Heart right ventricle (tissue), 16 donors: Measurements from ENCODE around the gene OR10AG1. TPM values are rescaled to one million over a fixed set of nuclear protein-coding genes. Genes with fewer than 3 reads are reported as not detected.

Source experiments
- ATAC-seq, 8 donors: fragments of 200-7000 bp; cut with Tn5 transposase; one replicate each; pipeline ENCODE4 v1.9.1; 2020; ENCODE audit warnings: mild to moderate bottlenecking in 8 of 8, moderate library complexity in 8 of 8, moderate number of reproducible peaks in 1 of 8
- DNase-seq, 2 donors: peaks; one replicate each; pipeline ENCODE4 v3.0.0-alpha.2; 2020
- H3K27ac ChIP-seq, 10 donors: fragments of 200-600 bp; sonication (generic) in 2 of 10; one replicate each; pipeline versions ENCODE4 v1.5.0 to v1.8.0; 2020 to 2022; ENCODE audit warnings: mild to moderate bottlenecking in 3 of 10
- H3K27me3 ChIP-seq, 7 donors: fragments of 200-600 bp; one replicate each; pipeline ENCODE4 v1.8.0; 2021 to 2022; ENCODE audit warnings: mild to moderate bottlenecking in 2 of 7
- H3K36me3 ChIP-seq, 9 donors: fragments of 200-600 bp; sonication (generic) in 1 of 9; one replicate each; pipeline versions ENCODE4 v1.5.0 to v1.8.0; 2020 to 2022; ENCODE audit warnings: mild to moderate bottlenecking in 2 of 9
- H3K4me1 ChIP-seq, 9 donors: fragments of 200-600 bp; sonication (generic) in 1 of 9; one replicate each; pipeline versions ENCODE4 v1.5.0 to v1.8.0; 2020 to 2022; ENCODE audit warnings: mild to moderate bottlenecking in 4 of 9
- H3K4me3 ChIP-seq, 10 donors: fragments of 200-600 bp; sonication (generic) in 2 of 10; one replicate each; pipeline versions ENCODE4 v1.5.0 to v1.8.0; 2020 to 2022; ENCODE audit warnings: mild to moderate bottlenecking in 7 of 10, moderate library complexity in 2 of 10
- H3K9me3 ChIP-seq, 11 donors: fragments of 200-600 bp in 10 of 11; sonication (generic) in 2 of 11; one replicate each; pipeline versions ENCODE4 v1.5.0 to v1.8.0; 2013 to 2022; ENCODE audit warnings: mild to moderate bottlenecking in 2 of 11, control low read depth in 1 of 11, moderate library complexity in 1 of 11
- WGBS, 2 donors: extraction: QIAGEN DNeasy Blood & Tissue Kit; methylation state at CpG; one replicate each; pipeline ENCODE4 v1.1.7; 2013; ENCODE audit warnings: inconsistent platforms in 1 of 2; 5-methylcytosine and 5-hydroxymethylcytosine counted together
- intact Hi-C, 10 donors: fragments of 100-400 bp; cut with DNase I; formaldehyde crosslinking; loops; one replicate each; pipeline versions ENCODE4 v1.11.1 to v1.14.2; 2022
- polyA plus RNA-seq, 2 donors: library from polyadenylated mRNA; stranded (reverse); fragments of 200-250 nt; gene quantifications; one replicate each; pipeline ENCODE4 v1.2.3, GENCODE V29; 2013
- total RNA-seq, 10 donors: library from RNA; stranded (reverse); fragmentation: NEBNext Ultra II Directional in 3 of 10; extraction: Animal tissue kit (Norgen Biotek cat#: 25700) in 3 of 10; gene quantifications; one replicate each; pipeline versions ENCODE4 v1.2.1 to v1.2.4, GENCODE V29; 2021 to 2023
- TF ChIP-seq, protein P1 (sequence below), 9 donors: fragments of 200-600 bp; sonication (generic) in 2 of 9; IDR thresholded peaks; one replicate each; pipeline versions ENCODE4 v1.5.0 to v1.8.0; 2021 to 2022; ENCODE audit warnings: antibody characterized with exemption in 9 of 9, mild to moderate bottlenecking in 5 of 9, moderate library complexity in 1 of 9
- donor health status: Arrhythmogenic right ventricular cardiomyopathy.
- donor health status: ischemic (EF 13 %, LVEDD 7.1; RV severe dilation, severe dysfunction).
- donor health status: healthy with polysubstance abuse.
- donor health status: DM: no; HTN: yes; CAD: no.
- donor health status: DM: no; HTN: no; CAD: no.
- donor health status: ischemic (EF 25% LVEDD 6.9; RV normal size, moderate dysfunction).
- donor health status: ischemic (EF 25% LVEDD 5.7; RV mildly dilated, moderate dysfunction).
- donor health status: healthy.
- donor health status: DM: yes; HTN: yes; CAD: no.
- donor health status: Ischemic cardiomyopathy.
- donor health status: ischemic (EF 35%, LVEDD 5.7; RV mildly dilated, moderate dysfunction).
- donor health status: nonischemic (EF 11% LVEDD 7.7; RV severe dilation, severe dysfunction).
- donor health status: DM: yes; HTN: yes; CAD: no.
- donor health status: PGD.
- donor health status: ischemic (EF 29% LVEDD 5.4; RV normal size, mild dysfunction).
- donor health status: nonischemic (EF 23%, LVEDD 6.1; RV moderate dilation, normal function).

OR10AG1 gene
- total and polyA plus RNA-seq, 12 donors = not detected

DNA sequence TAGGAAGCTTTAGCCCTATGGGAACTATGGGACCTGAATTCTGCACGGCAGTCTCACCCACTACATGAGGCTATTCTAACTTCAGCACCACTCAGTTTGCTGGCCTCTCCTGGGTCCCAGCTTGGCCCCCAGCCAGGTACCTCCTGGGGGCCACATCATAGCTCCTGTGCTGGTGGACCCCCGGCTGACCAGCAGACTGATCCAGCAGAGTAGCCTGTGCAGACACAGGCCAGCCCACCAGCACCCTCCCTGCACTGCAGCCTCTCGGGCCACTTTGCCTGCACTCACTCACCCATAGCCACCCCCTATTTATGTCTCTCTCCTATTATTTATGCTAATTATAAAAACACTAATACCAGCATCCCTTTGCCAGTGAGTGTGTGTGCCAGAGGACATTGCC lies 1.2 kb upstream of the OR10AG1 start:
- WGBS, 2 donors = 85 to 93% methylated on average over 3 of the region's 3 CpGs
- H3K27ac ChIP-seq = no peak overlapping the region
- no peaks in the 10 kb centered on the region for H3K4me1 ChIP-seq
- H3K36me3 ChIP-seq = no peaks in the 10 kb centered on the region
- TF ChIP-seq, protein P1, sequence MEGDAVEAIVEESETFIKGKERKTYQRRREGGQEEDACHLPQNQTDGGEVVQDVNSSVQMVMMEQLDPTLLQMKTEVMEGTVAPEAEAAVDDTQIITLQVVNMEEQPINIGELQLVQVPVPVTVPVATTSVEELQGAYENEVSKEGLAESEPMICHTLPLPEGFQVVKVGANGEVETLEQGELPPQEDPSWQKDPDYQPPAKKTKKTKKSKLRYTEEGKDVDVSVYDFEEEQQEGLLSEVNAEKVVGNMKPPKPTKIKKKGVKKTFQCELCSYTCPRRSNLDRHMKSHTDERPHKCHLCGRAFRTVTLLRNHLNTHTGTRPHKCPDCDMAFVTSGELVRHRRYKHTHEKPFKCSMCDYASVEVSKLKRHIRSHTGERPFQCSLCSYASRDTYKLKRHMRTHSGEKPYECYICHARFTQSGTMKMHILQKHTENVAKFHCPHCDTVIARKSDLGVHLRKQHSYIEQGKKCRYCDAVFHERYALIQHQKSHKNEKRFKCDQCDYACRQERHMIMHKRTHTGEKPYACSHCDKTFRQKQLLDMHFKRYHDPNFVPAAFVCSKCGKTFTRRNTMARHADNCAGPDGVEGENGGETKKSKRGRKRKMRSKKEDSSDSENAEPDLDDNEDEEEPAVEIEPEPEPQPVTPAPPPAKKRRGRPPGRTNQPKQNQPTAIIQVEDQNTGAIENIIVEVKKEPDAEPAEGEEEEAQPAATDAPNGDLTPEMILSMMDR (IDR thresholded peaks at IDR 0.05) = no peak
- ATAC-seq (no peak), DNase-seq (no peak)
- intact Hi-C loops = no loop called here
- H3K9me3 ChIP-seq = peaks cover 0 to 9% (median 0%) of the 10 kb centered on the region in 11 donors
- no peaks in the 10 kb centered on the region for H3K27me3 ChIP-seq
- H3K4me3 ChIP-seq = no peak overlapping the region

DNA sequence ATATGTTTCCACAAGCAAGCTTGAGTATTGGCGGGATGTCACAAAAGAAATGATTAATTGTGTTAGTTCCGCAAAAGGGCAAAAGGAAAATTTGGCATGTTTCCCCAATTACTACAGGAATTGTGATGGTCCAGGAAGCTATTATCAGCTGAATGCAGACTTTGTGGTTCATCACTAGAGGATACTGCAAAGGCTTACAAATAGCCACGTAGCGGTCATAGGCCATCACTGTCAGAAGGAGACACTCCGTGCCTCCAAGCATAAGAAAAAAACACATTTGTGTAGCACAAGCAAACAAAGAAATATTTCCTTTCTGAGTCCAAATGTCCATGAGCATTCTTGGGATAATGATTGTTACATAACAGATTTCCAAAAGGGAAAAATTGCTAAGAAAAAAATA lies 1.8 kb downstream of the OR10AG1 start:
- Histone ChIP-seq H3K36me3 (no peaks in the 10 kb centered on the region), H3K4me3 (no peak overlapping the region), H3K27me3 (no peaks in the 10 kb centered on the region), H3K27ac (no peak overlapping the region), H3K9me3 (peaks cover 0 to 9% (median 0%) of the 10 kb centered on the region in 11 donors), H3K4me1 (no peaks in the 10 kb centered on the region)
- intact Hi-C loops = no loop called here
- no peak for DNase-seq
- TF ChIP-seq, protein P1 (IDR thresholded peaks at IDR 0.05) = no peak
- no peak for ATAC-seq
- 71 to 74% methylated on average over 5 of the region's 5 CpGs for WGBS, 2 donors

DNA sequence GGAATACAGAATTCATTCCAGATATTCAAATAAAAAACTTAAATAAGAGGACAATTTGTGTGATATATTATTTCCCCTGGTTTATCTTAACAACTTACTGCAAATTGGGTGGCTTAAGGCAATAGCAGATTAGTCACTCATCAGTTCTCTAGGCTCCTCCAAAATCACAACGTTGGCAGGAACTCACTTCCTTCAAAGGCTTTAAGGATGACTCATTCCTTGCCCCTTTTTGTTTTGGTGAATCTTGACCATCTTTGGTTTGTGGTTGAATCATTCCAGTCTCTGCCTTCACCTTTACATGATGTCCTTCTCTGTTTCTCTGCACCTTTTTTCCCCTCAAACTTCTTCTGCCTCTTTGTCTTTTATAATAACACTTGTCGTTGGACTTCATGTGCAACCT lies 3.4 kb downstream of the OR10AG1 start:
- TF ChIP-seq, protein P1 (IDR thresholded peaks at IDR 0.05) = no peak
- H3K4me1 ChIP-seq = no peaks in the 10 kb centered on the region
- peaks cover 0 to 6% (median 0%) of the 10 kb centered on the region in 11 donors for H3K9me3 ChIP-seq
- ATAC-seq (no peak), DNase-seq (no peak)
- H3K27me3 ChIP-seq = no peaks in the 10 kb centered on the region
- no peak overlapping the region for H3K4me3 ChIP-seq
- no peaks in the 10 kb centered on the region for H3K36me3 ChIP-seq
- intact Hi-C loops = no loop called here
- 63 to 73% methylated on average over 2 of the region's 2 CpGs for WGBS, 2 donors
- H3K27ac ChIP-seq = no peak overlapping the region

DNA sequence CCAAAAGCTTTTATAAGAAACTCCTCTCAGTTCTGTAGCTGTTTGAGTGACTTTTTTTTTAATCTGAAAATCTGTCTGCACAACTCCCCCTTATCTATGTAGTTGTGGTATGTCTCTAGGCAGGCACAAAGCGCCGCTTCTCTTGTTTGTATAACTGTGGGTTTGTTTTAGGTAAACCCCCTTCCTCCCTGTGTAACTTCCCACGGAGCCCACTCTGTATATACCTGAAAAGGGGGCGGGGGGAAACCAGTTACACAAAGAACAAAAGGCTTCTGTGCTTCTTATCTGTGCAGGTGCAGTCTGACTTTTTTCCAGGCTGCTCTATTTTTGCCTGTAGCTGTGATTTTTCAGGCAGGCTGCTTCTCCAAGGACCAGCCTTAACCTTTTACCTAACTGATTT lies 13.2 kb downstream of the OR10AG1 start:
- H3K9me3 ChIP-seq = no peaks in the 10 kb centered on the region
- WGBS, 2 donors = 54 to 60% methylated on average over 4 of the region's 4 CpGs
- intact Hi-C loops = no loop called here
- no peak overlapping the region for H3K27ac ChIP-seq
- no peaks in the 10 kb centered on the region for H3K4me1 ChIP-seq
- H3K36me3 ChIP-seq = no peaks in the 10 kb centered on the region
- no peak for DNase-seq
- TF ChIP-seq, protein P1 (IDR thresholded peaks at IDR 0.05) = no peak
- no peak overlapping the region for H3K4me3 ChIP-seq
- no peaks in the 10 kb centered on the region for H3K27me3 ChIP-seq
- no peak for ATAC-seq
